ENCODE results near the gene PKN1. TPM values are rescaled to one million over a fixed set of nuclear protein-coding genes. Genes with fewer than 3 reads are reported as not detected.

The PKN1 gene
- total and polyA plus RNA-seq, 10 of the 15 experiments (the other 5 are each of a cell fraction or from before 2014, with no cell fraction given), result 1.0 to 189 (median 52.7) TPM

DNA sequence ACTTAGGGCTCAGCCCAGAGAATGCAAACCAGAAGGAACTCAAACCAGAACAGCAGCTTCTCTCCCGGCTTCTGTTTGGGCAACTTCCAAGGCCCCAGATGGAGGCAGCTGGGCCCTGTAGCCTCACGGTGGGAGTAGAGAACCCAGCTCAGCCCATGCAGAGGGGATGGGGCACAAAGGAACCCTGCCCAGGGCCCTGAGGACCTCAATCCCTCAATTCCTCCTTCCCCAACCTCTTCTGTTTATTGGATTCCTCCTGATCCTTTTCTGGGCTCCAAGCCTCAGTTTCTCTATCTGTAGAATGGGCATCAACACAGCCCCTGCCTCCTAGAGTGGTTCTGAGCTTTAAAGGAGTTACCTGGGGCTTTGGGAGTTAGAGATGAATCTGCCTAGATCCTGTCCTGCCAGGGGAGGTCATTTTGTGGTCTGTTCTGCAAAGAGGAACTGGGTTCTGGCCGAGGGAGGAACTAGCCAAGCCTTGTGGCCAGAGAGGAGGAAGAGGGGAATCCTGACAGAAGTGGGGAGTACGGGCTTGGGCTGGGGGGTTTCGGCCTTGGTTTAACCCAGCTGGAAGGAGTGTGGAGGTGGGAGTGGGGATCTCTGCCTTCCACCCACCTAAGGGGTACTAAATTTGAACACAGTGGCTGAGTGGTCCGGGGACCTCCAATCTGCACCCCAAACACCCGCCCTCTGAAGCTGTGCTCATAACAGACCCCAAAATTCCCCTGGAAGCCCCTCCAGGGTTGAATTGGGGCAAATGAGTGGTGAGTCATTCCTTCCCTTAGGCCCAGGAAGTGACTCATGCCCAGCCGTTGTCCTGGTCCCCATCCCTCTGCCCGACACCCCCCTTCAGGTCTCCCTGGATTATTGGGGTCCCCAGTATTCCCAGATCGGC, 49.2 kb upstream of the PKN1 start (continued):
- TF ChIP-seq, protein P1, sequence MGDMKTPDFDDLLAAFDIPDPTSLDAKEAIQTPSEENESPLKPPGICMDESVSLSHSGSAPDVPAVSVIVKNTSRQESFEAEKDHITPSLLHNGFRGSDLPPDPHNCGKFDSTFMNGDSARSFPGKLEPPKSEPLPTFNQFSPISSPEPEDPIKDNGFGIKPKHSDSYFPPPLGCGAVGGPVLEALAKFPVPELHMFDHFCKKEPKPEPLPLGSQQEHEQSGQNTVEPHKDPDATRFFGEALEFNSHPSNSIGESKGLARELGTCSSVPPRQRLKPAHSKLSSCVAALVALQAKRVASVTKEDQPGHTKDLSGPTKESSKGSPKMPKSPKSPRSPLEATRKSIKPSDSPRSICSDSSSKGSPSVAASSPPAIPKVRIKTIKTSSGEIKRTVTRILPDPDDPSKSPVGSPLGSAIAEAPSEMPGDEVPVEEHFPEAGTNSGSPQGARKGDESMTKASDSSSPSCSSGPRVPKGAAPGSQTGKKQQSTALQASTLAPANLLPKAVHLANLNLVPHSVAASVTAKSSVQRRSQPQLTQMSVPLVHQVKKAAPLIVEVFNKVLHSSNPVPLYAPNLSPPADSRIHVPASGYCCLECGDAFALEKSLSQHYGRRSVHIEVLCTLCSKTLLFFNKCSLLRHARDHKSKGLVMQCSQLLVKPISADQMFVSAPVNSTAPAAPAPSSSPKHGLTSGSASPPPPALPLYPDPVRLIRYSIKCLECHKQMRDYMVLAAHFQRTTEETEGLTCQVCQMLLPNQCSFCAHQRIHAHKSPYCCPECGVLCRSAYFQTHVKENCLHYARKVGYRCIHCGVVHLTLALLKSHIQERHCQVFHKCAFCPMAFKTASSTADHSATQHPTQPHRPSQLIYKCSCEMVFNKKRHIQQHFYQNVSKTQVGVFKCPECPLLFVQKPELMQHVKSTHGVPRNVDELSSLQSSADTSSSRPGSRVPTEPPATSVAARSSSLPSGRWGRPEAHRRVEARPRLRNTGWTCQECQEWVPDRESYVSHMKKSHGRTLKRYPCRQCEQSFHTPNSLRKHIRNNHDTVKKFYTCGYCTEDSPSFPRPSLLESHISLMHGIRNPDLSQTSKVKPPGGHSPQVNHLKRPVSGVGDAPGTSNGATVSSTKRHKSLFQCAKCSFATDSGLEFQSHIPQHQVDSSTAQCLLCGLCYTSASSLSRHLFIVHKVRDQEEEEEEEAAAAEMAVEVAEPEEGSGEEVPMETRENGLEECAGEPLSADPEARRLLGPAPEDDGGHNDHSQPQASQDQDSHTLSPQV (IDR thresholded peaks at IDR 0.05), result no peak
- peak; percentile 11 for TF ChIP-seq SP1 (IDR thresholded peaks at IDR 0.05; ENCODE audit: low read depth, low read length)
- TF ChIP-seq SMAD1 (IDR thresholded peaks at IDR 0.05; ENCODE audit: low read depth, partially characterized antibody), result peak; percentile 55
- TF ChIP-seq TAF1 (IDR thresholded peaks at IDR 0.05; ENCODE audit: borderline replicate concordance, low read depth, low read length), result 0 out of 2 replicates have a peak, but pooled peaks have one; percentile 30
- no peak for TF ChIP-seq NFYB (IDR thresholded peaks at IDR 0.05; ENCODE audit: insufficient read depth, low read depth, low read length)
- TF ChIP-seq HDAC2 (IDR thresholded peaks at IDR 0.05), result no peak
- TF ChIP-seq NRF1 (conservative IDR thresholded peaks at IDR 0.05; ENCODE audit: low read depth, low read length), result no peak
- TF ChIP-seq, protein P2, sequence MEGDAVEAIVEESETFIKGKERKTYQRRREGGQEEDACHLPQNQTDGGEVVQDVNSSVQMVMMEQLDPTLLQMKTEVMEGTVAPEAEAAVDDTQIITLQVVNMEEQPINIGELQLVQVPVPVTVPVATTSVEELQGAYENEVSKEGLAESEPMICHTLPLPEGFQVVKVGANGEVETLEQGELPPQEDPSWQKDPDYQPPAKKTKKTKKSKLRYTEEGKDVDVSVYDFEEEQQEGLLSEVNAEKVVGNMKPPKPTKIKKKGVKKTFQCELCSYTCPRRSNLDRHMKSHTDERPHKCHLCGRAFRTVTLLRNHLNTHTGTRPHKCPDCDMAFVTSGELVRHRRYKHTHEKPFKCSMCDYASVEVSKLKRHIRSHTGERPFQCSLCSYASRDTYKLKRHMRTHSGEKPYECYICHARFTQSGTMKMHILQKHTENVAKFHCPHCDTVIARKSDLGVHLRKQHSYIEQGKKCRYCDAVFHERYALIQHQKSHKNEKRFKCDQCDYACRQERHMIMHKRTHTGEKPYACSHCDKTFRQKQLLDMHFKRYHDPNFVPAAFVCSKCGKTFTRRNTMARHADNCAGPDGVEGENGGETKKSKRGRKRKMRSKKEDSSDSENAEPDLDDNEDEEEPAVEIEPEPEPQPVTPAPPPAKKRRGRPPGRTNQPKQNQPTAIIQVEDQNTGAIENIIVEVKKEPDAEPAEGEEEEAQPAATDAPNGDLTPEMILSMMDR (IDR thresholded peaks at IDR 0.05 in 2 of 3, conservative IDR thresholded peaks at IDR 0.05 in 1 of 3; ENCODE audit: control insufficient read depth in 2 of 3, extremely low read depth in 1 of 3, insufficient read depth in 1 of 3, low read depth in 3 of 3, low read length in 3 of 3), result no peak
- no peak for TF ChIP-seq FOXK2 (IDR thresholded peaks at IDR 0.05)
- no peak for TF ChIP-seq RBBP5 (conservative IDR thresholded peaks at IDR 0.05)
- TF ChIP-seq, protein P3, sequence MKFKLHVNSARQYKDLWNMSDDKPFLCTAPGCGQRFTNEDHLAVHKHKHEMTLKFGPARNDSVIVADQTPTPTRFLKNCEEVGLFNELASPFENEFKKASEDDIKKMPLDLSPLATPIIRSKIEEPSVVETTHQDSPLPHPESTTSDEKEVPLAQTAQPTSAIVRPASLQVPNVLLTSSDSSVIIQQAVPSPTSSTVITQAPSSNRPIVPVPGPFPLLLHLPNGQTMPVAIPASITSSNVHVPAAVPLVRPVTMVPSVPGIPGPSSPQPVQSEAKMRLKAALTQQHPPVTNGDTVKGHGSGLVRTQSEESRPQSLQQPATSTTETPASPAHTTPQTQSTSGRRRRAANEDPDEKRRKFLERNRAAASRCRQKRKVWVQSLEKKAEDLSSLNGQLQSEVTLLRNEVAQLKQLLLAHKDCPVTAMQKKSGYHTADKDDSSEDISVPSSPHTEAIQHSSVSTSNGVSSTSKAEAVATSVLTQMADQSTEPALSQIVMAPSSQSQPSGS (IDR thresholded peaks at IDR 0.05; ENCODE audit: low read length), result peak; percentile 58
- TF ChIP-seq BACH1 (IDR thresholded peaks at IDR 0.05; ENCODE audit: borderline replicate concordance), result peak; percentile 36; the same call in 1 of the 2 replicates
- 0 out of 2 replicates have a peak, but pooled peaks have one; percentile 73 for TF ChIP-seq PML (IDR thresholded peaks at IDR 0.05; ENCODE audit: low read length)
- TF ChIP-seq, protein P4, sequence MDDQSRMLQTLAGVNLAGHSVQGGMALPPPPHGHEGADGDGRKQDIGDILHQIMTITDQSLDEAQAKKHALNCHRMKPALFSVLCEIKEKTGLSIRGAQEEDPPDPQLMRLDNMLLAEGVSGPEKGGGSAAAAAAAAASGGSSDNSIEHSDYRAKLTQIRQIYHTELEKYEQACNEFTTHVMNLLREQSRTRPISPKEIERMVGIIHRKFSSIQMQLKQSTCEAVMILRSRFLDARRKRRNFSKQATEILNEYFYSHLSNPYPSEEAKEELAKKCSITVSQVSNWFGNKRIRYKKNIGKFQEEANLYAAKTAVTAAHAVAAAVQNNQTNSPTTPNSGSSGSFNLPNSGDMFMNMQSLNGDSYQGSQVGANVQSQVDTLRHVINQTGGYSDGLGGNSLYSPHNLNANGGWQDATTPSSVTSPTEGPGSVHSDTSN (IDR thresholded peaks at IDR 0.05; ENCODE audit: insufficient replicate concordance, low read depth, low read length), result no peak
- TF ChIP-seq BCL11A (IDR thresholded peaks at IDR 0.05; ENCODE audit: low read depth, low read length), result peak; percentile 79
- TF ChIP-seq BHLHE40 (IDR thresholded peaks at IDR 0.05; ENCODE audit: borderline replicate concordance in 1 of 2, low read depth in 2 of 2, low read length in 1 of 2), result 0 out of 4 replicates have a peak, but pooled peaks of 1 of the 2 experiments have one; percentile 33
- TF ChIP-seq, protein P5, sequence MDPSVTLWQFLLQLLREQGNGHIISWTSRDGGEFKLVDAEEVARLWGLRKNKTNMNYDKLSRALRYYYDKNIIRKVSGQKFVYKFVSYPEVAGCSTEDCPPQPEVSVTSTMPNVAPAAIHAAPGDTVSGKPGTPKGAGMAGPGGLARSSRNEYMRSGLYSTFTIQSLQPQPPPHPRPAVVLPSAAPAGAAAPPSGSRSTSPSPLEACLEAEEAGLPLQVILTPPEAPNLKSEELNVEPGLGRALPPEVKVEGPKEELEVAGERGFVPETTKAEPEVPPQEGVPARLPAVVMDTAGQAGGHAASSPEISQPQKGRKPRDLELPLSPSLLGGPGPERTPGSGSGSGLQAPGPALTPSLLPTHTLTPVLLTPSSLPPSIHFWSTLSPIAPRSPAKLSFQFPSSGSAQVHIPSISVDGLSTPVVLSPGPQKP (IDR thresholded peaks at IDR 0.05; ENCODE audit: low read depth, low read length), result no peak
- TF ChIP-seq MYB (IDR thresholded peaks at IDR 0.05; ENCODE audit: borderline replicate concordance, low read depth, low read length), result no peak
- peak; percentile 99 for TF ChIP-seq EED (IDR thresholded peaks at IDR 0.05; ENCODE audit: low read depth)

Measured in GM12878 (cell line).